Vein endothelial cell (primary cell): ENCODE measurements around the gene BTK. TPM values are rescaled to one million over a fixed set of nuclear protein-coding genes. Genes with fewer than 3 reads are reported as not detected.

Experiments used
- small RNA-seq: library from RNA; depleted of rRNA; stranded (forward); fragments of <200 nt; gene quantifications from one replicate; pipeline ENCODE3, GENCODE V24; 2012
- total RNA-seq: library from RNA; depleted of rRNA; stranded (reverse); fragments of >200 nt; gene quantifications from 2 replicates; pipeline ENCODE4 v1.2.3, GENCODE V29; 2012

Gene BTK
- total RNA-seq, result not detected in 2 replicates

DNA sequence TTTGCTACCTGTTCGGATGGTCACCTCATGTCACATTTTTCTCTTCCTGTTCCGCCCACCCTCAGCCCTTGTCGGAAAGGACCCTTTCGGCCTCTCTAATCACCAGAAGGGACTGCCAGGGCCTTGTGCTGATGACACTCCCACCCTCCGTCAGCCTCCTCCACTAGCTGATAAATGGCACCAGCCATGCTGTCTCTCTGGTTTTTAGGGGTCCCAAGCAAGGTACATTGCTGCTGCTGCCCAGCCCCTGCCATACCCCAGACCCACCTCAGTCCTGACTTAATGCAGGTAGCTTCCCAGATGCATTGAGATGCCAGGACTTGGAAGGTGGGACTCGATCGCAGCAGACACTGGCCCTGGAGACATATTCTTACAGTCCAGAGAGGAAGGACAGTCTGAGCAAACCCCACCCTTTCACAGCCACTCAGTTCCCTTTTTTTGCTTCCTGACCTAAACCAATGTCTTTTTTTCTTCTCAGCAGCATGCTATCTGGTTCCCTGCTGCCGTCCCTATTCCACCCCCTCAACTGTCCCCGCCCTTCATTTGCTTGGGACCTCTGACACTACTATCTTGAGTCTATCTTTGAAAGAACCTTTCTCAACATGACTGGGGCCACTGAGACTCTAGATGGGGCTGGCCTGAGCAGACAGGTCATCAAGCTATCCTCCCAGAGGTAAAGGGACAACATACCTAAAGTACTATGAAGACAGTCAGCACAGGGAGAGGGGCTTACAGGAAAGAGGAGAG lies at the start of gene BTK:
BTK (minus strand) TSS at position 397 of the 747 bp plus-strand sequence. CDS start 10,907 bp downstream, outside the sequence.

DNA sequence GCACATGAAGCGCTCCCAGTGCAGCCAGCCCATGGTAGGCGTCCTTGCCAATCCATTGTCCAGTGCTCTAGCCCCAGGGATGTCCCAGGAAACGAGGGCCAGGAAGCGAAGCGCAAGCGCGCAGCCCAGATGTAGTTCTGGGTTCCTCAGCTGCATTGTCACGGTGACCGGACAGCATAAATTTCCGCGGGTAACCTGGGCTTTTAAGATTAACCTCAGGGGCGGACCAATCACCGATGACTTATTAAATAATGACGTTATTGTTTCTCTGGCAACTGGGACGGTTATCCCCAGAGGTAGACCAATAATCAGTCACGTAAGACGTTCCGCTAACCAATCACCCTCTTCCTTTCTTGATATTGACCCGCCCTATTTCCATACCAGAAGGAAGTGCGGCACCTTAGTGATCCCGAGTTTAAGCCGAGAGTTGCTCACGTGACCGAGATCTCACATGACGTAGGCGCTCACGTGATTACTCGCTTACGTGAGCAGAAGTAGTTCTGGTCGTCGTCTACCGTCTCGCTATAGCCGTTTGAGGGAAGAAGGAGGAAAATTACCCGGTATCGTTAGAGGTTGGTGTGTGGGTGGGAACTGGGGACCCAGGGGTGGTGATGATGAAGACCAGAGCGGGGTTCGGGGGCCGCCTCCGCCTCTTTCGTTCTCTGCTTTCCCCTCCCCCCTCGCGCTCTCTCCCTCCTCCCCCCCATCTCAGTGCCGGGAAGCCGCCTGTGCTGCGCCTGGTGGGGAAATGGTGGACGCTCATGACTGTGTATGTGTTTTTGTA lies 21.9 kb upstream of the BTK start, which contains the start of the genes GLA and HNRNPH2:
GLA (minus strand) TSS at position 178 of the 784 bp plus-strand sequence; CDS start at position 156, 22 bp downstream.
HNRNPH2 (plus strand) TSS at position 475 of the 784 bp plus-strand sequence. CDS start 3,767 bp downstream, outside the sequence.

DNA sequence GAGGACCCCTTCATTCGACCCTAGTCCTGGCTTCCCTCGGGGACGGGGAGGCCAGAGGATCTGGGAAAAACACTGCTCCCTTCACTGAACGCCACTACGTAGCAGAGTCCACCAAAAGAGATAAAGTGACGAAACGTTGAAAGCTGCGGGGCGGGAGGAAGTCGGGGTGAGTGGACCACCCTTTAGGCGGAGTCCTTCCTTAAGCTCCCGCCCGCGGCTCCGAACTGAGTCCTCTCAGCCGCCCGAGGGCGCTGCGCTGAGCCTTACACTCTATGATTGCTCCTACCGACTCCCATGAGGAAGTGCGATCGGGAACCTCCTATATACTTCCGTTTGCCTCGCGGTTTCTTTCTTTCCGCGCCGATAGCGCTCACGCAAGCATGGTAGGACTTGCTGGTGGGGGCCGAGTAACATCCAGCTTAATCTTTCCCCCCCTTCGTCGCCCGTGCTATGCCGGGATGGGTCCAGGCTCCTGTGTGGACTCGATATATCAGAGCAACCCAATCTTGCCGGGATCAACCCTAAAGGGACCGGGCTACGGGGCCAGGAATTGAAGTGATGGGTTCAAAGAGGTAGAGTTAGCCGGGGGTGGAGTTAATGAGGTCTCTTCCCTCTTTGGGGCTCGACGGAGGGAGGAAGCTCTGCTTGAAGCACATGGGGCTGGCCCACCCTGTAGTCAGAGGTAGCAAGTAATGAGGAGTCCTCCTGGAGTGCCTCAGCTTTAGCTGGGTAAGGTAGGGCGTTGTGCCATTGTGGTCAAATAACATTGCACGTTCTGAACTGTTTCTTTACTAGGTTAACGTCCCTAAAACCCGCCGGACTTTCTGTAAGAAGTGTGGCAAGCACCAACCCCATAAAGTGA lies 4.9 kb upstream of the BTK start, which contains the start of gene RPL36A:
RPL36A (plus strand) TSS at position 348 of the 862 bp plus-strand sequence; CDS start at position 381, 33 bp downstream.

DNA sequence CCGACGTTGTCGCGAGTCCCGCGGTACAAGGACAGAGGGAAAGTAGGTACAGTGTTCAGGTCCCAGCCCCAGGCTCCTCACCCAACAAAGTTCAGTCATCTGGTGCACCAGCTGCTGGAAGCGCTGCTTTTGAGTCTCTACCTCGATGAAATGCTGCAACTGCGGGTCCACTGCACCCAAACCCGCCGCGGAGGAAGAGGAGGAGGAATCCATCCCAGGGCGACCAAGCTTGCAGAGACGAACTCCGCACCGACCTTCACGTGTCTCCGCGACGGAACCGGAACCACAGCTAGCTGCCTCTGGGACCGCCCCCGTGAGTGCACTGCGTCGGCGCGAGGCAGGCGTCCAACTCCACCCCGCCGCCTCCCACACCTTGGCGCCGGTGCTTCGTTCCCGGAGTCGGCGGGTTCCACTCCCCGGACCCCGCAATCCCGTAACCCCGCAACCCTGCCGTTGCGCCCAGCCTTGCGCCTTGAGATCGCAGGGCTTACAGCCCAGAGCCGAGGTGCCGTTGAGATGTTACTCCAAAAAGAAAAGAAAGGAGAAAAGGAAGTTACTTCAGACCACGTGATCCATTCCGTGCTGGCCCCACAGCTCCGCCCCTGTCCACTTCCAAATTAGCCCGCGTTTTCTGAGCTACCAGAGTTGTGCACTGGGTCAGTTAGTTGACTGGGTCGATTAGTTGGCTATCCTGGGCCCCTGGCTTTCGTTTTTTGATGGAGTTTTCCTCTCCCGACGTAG lies 37.4 kb downstream of the BTK start, which contains the start of gene TIMM8A:
TIMM8A (minus strand) TSS at position 291 of the 741 bp plus-strand sequence; CDS start at position 213, 78 bp downstream.

Small RNAs within 50 kb of the gene (small RNA-seq; reads per million reads assigned to genes)
- gene RNU6-934P, result not detected

Other genes with a start within 250 kb of the BTK start
- gene DRP2, start 166.4 kb downstream of the BTK start, total RNA-seq, result 0.33 and 0.48 TPM in 2 replicates
- gene TAF7L, start 94.9 kb downstream of the BTK start, total RNA-seq, result 0.33 and 0.38 TPM in 2 replicates
- 4.9 and 5.2 TPM in 2 replicates for gene TIMM8A, start 37.4 kb downstream of the BTK start, total RNA-seq
- 106 and 874 TPM in 2 replicates for gene RPL36A, start 4.8 kb upstream of the BTK start, total RNA-seq
- 24.8 and 30.4 TPM in 2 replicates for gene GLA, start 21.7 kb upstream of the BTK start, total RNA-seq
- 53.9 and 68.6 TPM in 2 replicates for gene HNRNPH2, start 22.0 kb upstream of the BTK start, total RNA-seq
- gene ARMCX4, start 99.3 kb upstream of the BTK start, total RNA-seq, result 5.2 and 5.7 TPM in 2 replicates
- gene ARMCX1, start 164.4 kb upstream of the BTK start, total RNA-seq, result 23.8 and 26.2 TPM in 2 replicates
- gene ARMCX6, start 231.8 kb upstream of the BTK start, total RNA-seq, result 38.5 and 40.3 TPM in 2 replicates
- 44.4 and 47.6 TPM in 2 replicates for gene ARMCX3, start 237.0 kb upstream of the BTK start, total RNA-seq